ENCODE data around the gene PSME3IP1. TPM values are rescaled to one million over a fixed set of nuclear protein-coding genes. Genes with fewer than 3 reads are reported as not detected.

The PSME3IP1 gene
- polyA plus RNA-seq, 1 of the 3 experiments (the other 2 are of a cell fraction), result 80.9 TPM

DNA sequence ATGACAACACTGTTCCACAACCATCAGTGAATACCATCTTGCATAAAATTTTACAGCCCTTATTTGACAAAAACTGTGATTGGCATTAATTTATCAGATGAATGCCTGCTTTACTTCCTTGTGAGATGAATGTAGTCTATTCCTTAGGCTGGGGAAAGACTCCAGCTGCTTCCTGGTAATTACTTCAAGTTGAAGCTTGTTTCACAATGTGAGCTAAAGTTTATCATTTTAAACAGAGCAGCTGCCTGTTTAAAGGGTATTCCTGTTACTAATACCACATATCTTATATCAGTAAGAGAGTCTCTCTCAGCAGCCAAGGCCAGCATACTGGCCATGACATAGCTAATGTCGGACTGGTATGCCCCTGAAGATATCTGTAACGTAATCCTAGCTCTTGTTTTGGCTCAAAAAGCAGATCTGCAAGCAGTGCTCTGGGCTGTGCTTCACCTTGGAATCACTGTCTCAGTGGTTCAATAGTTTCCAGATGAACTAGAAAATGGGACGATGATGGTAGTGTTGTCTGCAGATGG, 46.0 kb upstream of the PSME3IP1 start (continued):
- TF ChIP-seq TAF1 (IDR thresholded peaks at IDR 0.05; ENCODE audit: borderline replicate concordance, low read depth, low read length), result no peak
- no peak for TF ChIP-seq MXI1 (IDR thresholded peaks at IDR 0.05; ENCODE audit: low read depth, low read length)
- TF ChIP-seq ELF1 (IDR thresholded peaks at IDR 0.05), result no peak
- TF ChIP-seq GABPA (IDR thresholded peaks at IDR 0.05; ENCODE audit: low read depth), result no peak
- no peak for TF ChIP-seq FOXJ3 (CRISPR knock-in tag; IDR thresholded peaks at IDR 0.05)

DNA sequence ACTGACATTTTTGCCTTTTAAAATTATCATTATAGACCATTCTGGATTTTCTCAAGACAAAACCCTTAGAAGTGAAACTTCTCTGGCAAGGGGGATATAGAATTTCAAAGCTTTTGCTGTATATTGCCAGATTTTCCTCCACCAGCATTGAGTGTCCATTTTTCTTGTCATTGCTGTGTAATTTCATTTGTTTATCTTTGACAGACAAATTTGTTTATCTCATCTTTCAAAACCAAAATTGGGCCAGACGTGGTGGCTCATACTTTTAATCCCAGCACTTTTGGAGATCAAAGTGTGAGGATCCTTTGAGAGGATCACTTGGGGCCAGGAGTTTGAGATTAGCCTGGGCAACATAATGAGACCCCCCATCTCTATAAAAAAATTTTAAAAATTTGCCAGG, 43.2 kb upstream of the PSME3IP1 start:
- Histone ChIP-seq H3K9me3 (no peaks in the 10 kb centered on the region), H3K79me2 (ENCODE audit: insufficient read depth) (no peaks in the 10 kb centered on the region), H3K27ac (ENCODE audit: low read depth in 2 of 2, low read length in 1 of 2) (peak overlapping the region in 1 of 2 experiments; percentile 43; a peak in 2 of 4 replicates), H3K9me2 (no peaks in the 10 kb centered on the region), H3K9ac (no peak overlapping the region), H3K36me3 (replicated peaks in 1 of 2; ENCODE audit: control insufficient read depth in 1 of 2, insufficient read depth in 2 of 2, low read length in 1 of 2) (peaks cover 55 to 74% of the 10 kb centered on the region in 2 experiments), H3K27me3 (ENCODE audit: insufficient read depth) (no peaks in the 10 kb centered on the region), H3F3A (replicated peaks; ENCODE audit: insufficient read depth) (peaks cover 16% of the 10 kb centered on the region), H2AFZ (ENCODE audit: low read depth) (no peak overlapping the region), H3K4me1 (ENCODE audit: control insufficient read depth in 1 of 2, insufficient read depth in 2 of 2, low read depth in 1 of 2, low read length in 1 of 2) (peaks cover 8 to 21% of the 10 kb centered on the region in 2 experiments; a peak in 3 of 4 replicates), H4K20me1 (ENCODE audit: insufficient read depth) (no peaks in the 10 kb centered on the region), H3K4me3 (ENCODE audit: low read depth in 2 of 2, low read length in 1 of 2) (no peak overlapping the region), H3K4me2 (no peak overlapping the region)
- ChIA-PET CTCF (interaction anchor here (1.4 kb wide), 1 partner anchor 188 kb away, joined by 3 read pairs; no protein-coding TSS in a partner anchor), POLR2A (no interaction called here)
- TF ChIP-seq FOSL2 (IDR thresholded peaks at IDR 0.05; ENCODE audit: borderline replicate concordance, low read depth) (no peak), EP300 (IDR thresholded peaks at IDR 0.05; ENCODE audit: borderline replicate concordance in 1 of 2, low read depth in 1 of 2, low read length in 1 of 2) (peak in 1 of 2 experiments; percentile 64; a peak in 2 of 4 replicates), GATA2 (CRISPR knock-in tag; IDR thresholded peaks at IDR 0.05) (peak; percentile 52; the same call in 1 of the 2 replicates)
- TF ChIP-seq, protein P1, sequence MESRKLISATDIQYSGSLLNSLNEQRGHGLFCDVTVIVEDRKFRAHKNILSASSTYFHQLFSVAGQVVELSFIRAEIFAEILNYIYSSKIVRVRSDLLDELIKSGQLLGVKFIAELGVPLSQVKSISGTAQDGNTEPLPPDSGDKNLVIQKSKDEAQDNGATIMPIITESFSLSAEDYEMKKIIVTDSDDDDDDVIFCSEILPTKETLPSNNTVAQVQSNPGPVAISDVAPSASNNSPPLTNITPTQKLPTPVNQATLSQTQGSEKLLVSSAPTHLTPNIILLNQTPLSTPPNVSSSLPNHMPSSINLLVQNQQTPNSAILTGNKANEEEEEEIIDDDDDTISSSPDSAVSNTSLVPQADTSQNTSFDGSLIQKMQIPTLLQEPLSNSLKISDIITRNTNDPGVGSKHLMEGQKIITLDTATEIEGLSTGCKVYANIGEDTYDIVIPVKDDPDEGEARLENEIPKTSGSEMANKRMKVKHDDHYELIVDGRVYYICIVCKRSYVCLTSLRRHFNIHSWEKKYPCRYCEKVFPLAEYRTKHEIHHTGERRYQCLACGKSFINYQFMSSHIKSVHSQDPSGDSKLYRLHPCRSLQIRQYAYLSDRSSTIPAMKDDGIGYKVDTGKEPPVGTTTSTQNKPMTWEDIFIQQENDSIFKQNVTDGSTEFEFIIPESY (IDR thresholded peaks at IDR 0.05; ENCODE audit: borderline replicate concordance, low read depth), result no peak
- no peak for DNase-seq
- WGBS (ENCODE audit: low lambda C conversion rate), result 91% methylated on average over 1 of the region's 1 CpG

DNA sequence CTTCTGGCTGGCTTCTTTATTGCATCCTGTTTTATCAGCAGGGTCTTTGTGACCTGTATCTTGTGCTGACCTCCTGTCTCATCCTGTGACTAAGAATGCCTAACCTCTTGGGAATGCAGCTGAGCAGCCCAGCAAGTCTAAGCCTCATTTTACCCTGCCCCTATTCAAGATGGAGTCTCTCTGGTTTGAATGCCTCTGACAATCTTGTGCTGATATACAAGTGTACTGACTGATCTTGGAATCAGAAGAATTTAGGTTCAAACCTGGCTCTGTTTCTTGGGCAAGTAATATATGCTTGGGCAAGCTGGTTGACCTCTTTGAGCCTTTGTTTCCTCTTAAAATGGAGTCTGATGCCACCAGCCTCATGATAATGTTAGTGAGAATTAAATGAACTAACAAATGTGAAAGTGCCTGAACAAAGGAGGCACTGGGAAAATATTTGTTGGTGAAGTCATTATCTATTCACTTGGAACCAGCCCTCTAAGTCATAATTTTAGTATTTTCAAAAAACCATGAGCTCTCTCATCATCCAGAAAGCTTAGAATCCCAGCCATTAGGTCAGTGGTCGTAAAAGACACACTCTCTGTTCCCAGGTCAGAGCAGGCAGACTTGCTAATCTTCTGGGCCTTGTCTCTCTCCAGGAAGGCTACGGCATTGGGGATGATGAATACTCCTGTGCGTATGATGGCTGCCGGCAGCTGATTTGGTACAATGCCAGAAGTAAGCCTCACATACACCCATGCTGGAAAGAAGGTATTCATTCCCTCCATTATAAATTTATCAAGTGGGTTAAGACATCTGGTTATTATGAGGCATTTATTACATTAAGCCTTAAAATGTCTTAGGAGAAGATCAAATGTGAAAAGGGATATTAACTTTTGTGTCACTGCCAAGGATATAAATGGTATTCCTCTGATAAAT, 41.1 kb upstream of the PSME3IP1 start:
- H3K4me2 ChIP-seq, result 0 out of 2 replicates have a peak overlapping the region, but pooled peaks have one; percentile 2
- H4K20me1 ChIP-seq (ENCODE audit: insufficient read depth), result no peaks in the 10 kb centered on the region
- peak; percentile 57 for DNase-seq
- peaks cover 53 to 76% of the 10 kb centered on the region in 2 experiments for H3K36me3 ChIP-seq (replicated peaks in 1 of 2; ENCODE audit: control insufficient read depth in 1 of 2, insufficient read depth in 2 of 2, low read length in 1 of 2)
- H3K9ac ChIP-seq, result peak overlapping the region; percentile 2; the same call in 1 of the 2 replicates
- H3F3A ChIP-seq (replicated peaks; ENCODE audit: insufficient read depth), result peaks cover 18% of the 10 kb centered on the region
- peak overlapping the region; percentile 62 to 92 for H3K27ac ChIP-seq (ENCODE audit: low read depth in 2 of 2, low read length in 1 of 2)
- H3K9me3 ChIP-seq, result no peaks in the 10 kb centered on the region
- CTCF ChIA-PET, result interaction anchor here (1.2 kb wide), 1 partner anchor 144 kb away, joined by 3 read pairs; no protein-coding TSS in a partner anchor
- H3K4me3 ChIP-seq (ENCODE audit: low read depth in 2 of 2, low read length in 1 of 2), result no peak overlapping the region
- POLR2A ChIA-PET, result no interaction called here
- H3K27me3 ChIP-seq (ENCODE audit: insufficient read depth), result no peaks in the 10 kb centered on the region
- peaks cover 8 to 21% of the 10 kb centered on the region in 2 experiments; a peak in 3 of 4 replicates for H3K4me1 ChIP-seq (ENCODE audit: control insufficient read depth in 1 of 2, insufficient read depth in 2 of 2, low read depth in 1 of 2, low read length in 1 of 2)
- WGBS (ENCODE audit: low lambda C conversion rate), result 26% methylated on average over 4 of the region's 4 CpGs
- H3K9me2 ChIP-seq, result no peaks in the 10 kb centered on the region
- H3K79me2 ChIP-seq (ENCODE audit: insufficient read depth), result no peaks in the 10 kb centered on the region
- H2AFZ ChIP-seq (ENCODE audit: low read depth), result no peak overlapping the region
- no peak for TF ChIP-seq EZH2phosphoT487 (IDR thresholded peaks at IDR 0.05; ENCODE audit: borderline replicate concordance, low read depth)
- TF ChIP-seq MEF2A (IDR thresholded peaks at IDR 0.05; ENCODE audit: borderline replicate concordance, low read depth), result no peak
- no peak for TF ChIP-seq FOXM1 (IDR thresholded peaks at IDR 0.05; ENCODE audit: low read depth)
- TF ChIP-seq, protein P1 (IDR thresholded peaks at IDR 0.05; ENCODE audit: borderline replicate concordance, low read depth), result no peak
- TF ChIP-seq, protein P2, sequence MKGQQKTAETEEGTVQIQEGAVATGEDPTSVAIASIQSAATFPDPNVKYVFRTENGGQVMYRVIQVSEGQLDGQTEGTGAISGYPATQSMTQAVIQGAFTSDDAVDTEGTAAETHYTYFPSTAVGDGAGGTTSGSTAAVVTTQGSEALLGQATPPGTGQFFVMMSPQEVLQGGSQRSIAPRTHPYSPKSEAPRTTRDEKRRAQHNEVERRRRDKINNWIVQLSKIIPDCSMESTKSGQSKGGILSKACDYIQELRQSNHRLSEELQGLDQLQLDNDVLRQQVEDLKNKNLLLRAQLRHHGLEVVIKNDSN (IDR thresholded peaks at IDR 0.05; ENCODE audit: borderline replicate concordance, low read depth), result no peak
- no peak for TF ChIP-seq CHD2 (IDR thresholded peaks at IDR 0.05; ENCODE audit: low read length, partially characterized antibody)
- TF ChIP-seq, protein P3, sequence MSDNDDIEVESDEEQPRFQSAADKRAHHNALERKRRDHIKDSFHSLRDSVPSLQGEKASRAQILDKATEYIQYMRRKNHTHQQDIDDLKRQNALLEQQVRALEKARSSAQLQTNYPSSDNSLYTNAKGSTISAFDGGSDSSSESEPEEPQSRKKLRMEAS (IDR thresholded peaks at IDR 0.05; ENCODE audit: low read depth), result no peak
- TF ChIP-seq, protein P4, sequence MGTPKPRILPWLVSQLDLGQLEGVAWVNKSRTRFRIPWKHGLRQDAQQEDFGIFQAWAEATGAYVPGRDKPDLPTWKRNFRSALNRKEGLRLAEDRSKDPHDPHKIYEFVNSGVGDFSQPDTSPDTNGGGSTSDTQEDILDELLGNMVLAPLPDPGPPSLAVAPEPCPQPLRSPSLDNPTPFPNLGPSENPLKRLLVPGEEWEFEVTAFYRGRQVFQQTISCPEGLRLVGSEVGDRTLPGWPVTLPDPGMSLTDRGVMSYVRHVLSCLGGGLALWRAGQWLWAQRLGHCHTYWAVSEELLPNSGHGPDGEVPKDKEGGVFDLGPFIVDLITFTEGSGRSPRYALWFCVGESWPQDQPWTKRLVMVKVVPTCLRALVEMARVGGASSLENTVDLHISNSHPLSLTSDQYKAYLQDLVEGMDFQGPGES (IDR thresholded peaks at IDR 0.05; ENCODE audit: low read depth, low read length), result no peak
